Measurements from ENCODE around the gene FMO3.

The FMO3 gene

GRCh38 chr1:171090604-171091003 lies at the start of gene FMO3:
Gene FMO3, plus strand, starts transcription at chr1:171090905. Its CDS starts 1,754 bp downstream, at chr1:171092659.
- no peak for FAIRE-seq

- FAIRE-seq: no peak
Measured at GRCh38 chr1:171048014-171048413, 42.7 kb upstream of the FMO3 start.

GRCh38 chr1:171052977-171053376 lies 37.7 kb upstream of the FMO3 start:
- no peak for FAIRE-seq

- no peak for FAIRE-seq
Measured at GRCh38 chr1:171055966-171056643, 34.6 kb upstream of the FMO3 start.

- FAIRE-seq: no peak
Measured at GRCh38 chr1:171061425-171062143, 29.1 kb upstream of the FMO3 start.

GRCh38 chr1:171062902-171063301 lies 27.8 kb upstream of the FMO3 start:
- FAIRE-seq: no peak

GRCh38 chr1:171075041-171075440 lies 15.7 kb upstream of the FMO3 start:
- FAIRE-seq: no peak

GRCh38 chr1:171081314-171081753 lies 9.4 kb upstream of the FMO3 start:
- FAIRE-seq: no peak

GRCh38 chr1:171081763-171082201 lies 8.9 kb upstream of the FMO3 start:
- no peak for FAIRE-seq

GRCh38 chr1:171082606-171083005 lies 8.1 kb upstream of the FMO3 start:
- no peak for FAIRE-seq

- no peak for FAIRE-seq
Measured at GRCh38 chr1:171083222-171083621, 7.5 kb upstream of the FMO3 start.

GRCh38 chr1:171084091-171084490 lies 6.6 kb upstream of the FMO3 start:
- FAIRE-seq: no peak

GRCh38 chr1:171084870-171085269 lies 5.8 kb upstream of the FMO3 start:
- FAIRE-seq: no peak

- no peak for FAIRE-seq
Measured at GRCh38 chr1:171087896-171088295, 2.8 kb upstream of the FMO3 start.

GRCh38 chr1:171103862-171104261 lies 13.2 kb downstream of the FMO3 start:
- no peak for FAIRE-seq

- no peak for FAIRE-seq
Measured at GRCh38 chr1:171107262-171107940, 16.7 kb downstream of the FMO3 start.

GRCh38 chr1:171107969-171108368 lies 17.3 kb downstream of the FMO3 start:
- FAIRE-seq: no peak

GRCh38 chr1:171109966-171110365 lies 19.3 kb downstream of the FMO3 start:
- no peak for FAIRE-seq

GRCh38 chr1:171110621-171111326 lies 20.1 kb downstream of the FMO3 start:
- no peak for FAIRE-seq

GRCh38 chr1:171112119-171112518 lies 21.4 kb downstream of the FMO3 start:
- no peak for FAIRE-seq

- FAIRE-seq: no peak
Measured at GRCh38 chr1:171113382-171113781, 22.7 kb downstream of the FMO3 start.

- no peak for FAIRE-seq
Measured at GRCh38 chr1:171115280-171115897, 24.7 kb downstream of the FMO3 start.

GRCh38 chr1:171116676-171117075 lies 26.0 kb downstream of the FMO3 start:
- no peak for FAIRE-seq
